HL-60/S4 (cell line): Measurements from ENCODE around the gene ZFP62.
"Not testable (repeated sequence)": the region's sequence is repeated elsewhere in the genome, so short reads cannot be mapped to it uniquely, and the experiment has no call there.

Source experiments
- in situ Hi-C: fragments of 300-500 bp; cut with MboI; formaldehyde crosslinking; loops from 2 replicates; pipeline ENCODE4 v1.14.3; 2022; ENCODE audit warnings: low sequenced_read_pairs

The ZFP62 gene

GRCh38 chr5:180860887-180861822 lies at the start of gene ZFP62:
Gene ZFP62 (minus strand): TSS chr5:180861276. CDS start chr5:180861219, 57 bp downstream.
- in situ Hi-C loops: no loop called here

DNA sequence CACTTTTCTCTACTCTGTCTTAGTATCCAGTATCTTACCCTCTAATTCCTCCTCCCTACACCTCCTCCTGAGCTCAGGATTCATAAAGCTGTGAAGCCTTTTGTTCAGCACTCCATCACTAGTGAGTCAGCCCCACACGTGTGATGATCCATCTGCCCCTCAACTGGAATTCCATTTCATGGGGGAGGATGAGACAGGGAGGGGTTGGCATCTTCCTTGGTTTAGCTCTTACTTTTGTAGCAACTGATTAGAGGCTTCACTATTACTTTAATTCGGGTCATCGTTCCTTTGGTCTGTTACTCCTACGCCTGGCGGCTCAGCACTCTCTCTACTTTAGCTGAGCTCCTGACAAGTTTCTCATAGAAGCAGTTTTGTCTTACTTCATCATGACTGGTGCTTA lies 49.7 kb upstream of the ZFP62 start:
- in situ Hi-C loops: no loop called here

- in situ Hi-C loops: no loop called here
Observed at GRCh38 chr5:180910182-180910581, 49.1 kb upstream of the ZFP62 start.

GRCh38 chr5:180909782-180910181 lies 48.7 kb upstream of the ZFP62 start:
- in situ Hi-C loops: no loop called here

DNA sequence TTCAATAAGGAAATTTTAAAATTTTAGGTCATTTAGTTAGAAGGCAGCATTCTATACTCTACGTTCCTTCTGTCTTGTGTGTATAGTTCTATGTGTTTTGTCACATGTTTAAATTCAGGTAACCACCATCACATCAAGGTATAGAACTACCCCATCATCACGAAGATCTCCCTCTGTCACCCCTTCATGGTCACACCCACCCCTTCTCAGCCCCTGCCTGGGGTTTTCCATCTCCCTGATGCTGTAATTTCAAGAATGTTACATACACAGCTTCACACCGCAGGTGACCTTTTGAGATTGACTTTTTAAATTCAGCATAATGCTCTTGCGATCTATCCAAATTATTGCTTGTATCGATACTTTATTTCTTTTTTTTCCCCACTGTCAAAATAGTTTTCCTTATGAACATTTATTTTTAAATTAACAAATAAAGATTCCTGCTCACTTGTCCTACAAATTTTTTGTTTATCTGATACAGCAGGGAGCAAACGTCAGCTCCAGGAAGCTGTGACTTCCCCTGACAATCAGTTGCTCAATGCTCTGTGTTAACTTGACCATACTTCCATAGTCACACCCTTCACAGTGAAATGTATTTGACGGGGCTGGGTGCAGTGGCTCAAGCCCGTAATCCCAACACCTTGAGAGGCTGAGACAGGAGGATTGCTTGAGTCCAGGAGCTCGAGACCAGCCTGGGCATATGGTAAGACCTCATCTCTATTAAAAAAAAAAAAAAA lies 48.1 kb upstream of the ZFP62 start:
- in situ Hi-C loops: no loop called here

- in situ Hi-C loops: no loop called here
Observed at GRCh38 chr5:180908400-180908799, 47.3 kb upstream of the ZFP62 start.

- in situ Hi-C loops: no loop called here
Observed at GRCh38 chr5:180901319-180902009, 40.4 kb upstream of the ZFP62 start.

DNA sequence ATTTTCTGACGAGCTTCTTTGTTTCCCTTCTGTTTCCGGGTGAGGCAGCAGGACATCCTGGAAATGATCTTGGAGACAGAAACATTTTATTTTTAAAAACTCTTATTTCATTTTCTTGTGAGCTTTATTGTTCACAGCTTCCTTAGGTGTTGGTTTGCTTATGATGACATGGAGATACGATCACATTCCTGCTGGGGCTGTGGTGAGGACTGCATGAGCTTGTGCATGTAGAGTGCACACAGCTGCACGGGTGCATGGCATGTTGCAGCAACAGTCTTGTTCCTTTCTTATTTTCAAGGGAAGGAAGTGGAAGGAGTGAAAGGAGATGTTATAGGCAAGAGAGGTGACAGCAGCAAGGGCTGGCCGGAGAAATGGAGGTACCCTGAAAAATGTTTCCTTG lies 39.1 kb upstream of the ZFP62 start:
- in situ Hi-C loops: no loop called here

DNA sequence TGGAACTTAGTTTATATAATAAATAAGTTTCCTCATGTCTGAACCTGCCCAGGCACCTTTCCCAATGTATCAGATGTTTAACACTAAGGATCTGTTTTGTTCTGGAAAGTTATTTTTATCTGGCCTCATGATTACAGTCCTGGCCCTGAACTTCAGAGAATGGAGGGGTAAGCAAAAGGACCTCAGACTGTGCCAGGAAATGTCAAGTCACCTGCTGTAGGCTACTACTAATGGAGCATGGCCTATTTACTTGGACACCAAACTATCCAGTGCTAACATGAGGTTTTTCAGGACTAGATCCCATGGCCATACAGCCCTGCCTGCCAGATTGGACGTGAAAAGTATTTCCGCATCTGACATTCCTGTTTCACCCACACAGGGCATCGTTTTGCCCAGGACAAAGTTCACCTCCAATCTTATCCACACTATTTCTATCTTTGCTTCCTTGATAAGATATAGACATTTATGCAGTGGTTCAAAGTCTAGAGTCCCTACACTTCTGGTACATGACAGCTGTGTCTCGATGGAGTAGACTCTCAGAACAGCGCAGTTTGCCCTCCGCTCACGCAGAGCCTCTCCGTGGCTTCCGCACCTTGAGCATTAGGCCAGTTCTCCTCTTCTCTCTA lies 37.7 kb upstream of the ZFP62 start, which contains the start of gene BTNL8:
TSS of gene BTNL8 (plus strand) at position 539 of the 626 bp plus-strand sequence. CDS start 152 bp downstream, outside the sequence.
- in situ Hi-C loops: no loop called here

GRCh38 chr5:180895330-180895729 lies 34.3 kb upstream of the ZFP62 start:
- in situ Hi-C loops: not testable (repeated sequence)

GRCh38 chr5:180889381-180889780 lies 28.3 kb upstream of the ZFP62 start:
- in situ Hi-C loops: no loop called here

GRCh38 chr5:180885845-180886529 lies 24.9 kb upstream of the ZFP62 start:
- in situ Hi-C loops: not testable (repeated sequence)

DNA sequence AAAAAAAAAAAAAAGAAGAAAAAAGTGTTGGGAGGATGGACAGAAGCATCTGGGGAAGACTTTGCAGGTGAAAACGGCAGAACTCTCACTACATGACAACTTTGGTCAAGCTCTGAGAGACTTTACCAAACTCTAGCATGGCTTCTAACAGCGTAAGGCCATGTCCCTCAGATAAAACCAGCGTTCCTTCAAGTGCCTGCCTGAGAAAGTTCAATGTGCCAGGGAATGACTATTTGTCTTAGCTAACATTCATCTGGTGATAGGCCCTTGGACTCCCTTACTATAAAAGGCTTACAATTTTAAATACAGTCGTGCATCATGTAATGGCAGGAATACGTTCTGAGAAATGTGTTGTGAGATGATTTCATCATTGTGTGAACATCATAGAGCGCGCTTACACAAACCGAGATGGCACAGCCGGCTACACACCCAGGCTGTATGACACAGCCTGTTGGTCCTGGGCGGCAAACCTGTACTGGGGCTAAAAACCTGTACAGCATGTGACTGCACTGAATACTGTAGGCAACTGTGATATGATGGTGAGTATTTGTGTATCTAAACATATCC lies 14.9 kb upstream of the ZFP62 start:
- in situ Hi-C loops: no loop called here

GRCh38 chr5:180874804-180875582 lies 13.9 kb upstream of the ZFP62 start:
- in situ Hi-C loops: no loop called here

- in situ Hi-C loops: no loop called here
Observed at GRCh38 chr5:180873615-180874520, 12.8 kb upstream of the ZFP62 start.

DNA sequence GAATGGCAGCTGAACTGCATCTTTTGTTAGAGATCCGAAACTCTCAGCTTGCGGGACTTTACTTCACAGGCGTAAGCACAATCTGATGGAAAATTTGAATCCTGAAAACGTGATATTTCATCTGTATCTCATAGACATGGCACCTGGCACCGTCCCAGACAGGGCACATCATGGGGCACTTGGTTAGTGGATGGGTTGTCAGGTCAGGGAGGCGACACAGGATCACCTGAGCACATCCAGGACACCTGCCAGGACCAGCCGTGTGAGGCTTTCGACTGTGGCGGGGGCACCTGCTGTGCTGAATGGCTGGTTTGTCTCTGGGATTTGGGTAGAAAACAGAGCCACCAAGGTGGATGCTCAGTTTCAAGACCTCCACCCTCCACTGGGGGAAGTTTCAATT lies 11.3 kb upstream of the ZFP62 start:
- in situ Hi-C loops: no loop called here

DNA sequence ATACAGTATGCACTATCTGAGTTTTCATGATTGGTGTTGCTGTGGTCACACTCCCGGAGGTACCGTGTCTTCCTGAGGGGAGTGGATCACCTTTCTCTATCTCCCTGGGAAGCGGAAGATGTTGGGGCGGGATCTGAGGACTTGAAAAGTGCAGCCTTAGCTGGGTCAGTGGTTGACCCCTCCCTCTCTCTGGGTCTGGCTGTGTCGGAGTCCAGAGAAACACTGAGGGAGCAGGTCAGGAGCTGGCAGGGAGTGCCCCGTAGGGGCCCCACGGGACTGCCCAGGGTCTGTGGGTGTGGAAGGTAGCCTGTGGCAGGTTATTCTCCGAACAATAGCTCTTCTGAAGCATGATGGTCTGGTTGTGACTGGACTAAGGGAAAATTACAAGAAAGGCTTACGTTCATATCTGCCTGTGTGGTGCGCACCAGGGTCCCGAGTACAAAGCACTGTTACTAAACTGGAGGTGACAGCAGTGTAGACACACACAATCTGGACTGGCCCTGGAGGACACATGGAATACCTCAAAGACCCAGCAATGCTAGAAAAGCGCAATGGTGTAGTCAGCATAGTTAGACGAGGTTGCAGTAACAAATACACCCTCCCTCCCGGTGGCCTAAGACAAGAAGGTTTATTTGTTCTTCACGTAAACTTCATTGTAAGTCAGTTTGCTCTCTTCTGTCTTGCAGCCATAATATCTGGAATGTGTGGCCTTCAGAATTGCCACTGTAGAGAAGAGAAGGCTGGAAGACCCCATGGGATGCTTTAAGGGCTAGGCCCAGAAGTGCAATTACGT lies 9.4 kb upstream of the ZFP62 start:
- in situ Hi-C loops: no loop called here
